Prostate gland (tissue), 2 donors: ENCODE data around the gene FMN2. TPM values are rescaled to one million over a fixed set of nuclear protein-coding genes. Genes with fewer than 3 reads are reported as not detected.

ENCODE experiments used
- DNase-seq: peaks from one replicate; pipeline ENCODE4 v3.0.0-alpha.2; 2019; ENCODE audit warnings: low spot score
- H3K27ac ChIP-seq, 2 donors: fragments of 200-600 bp; sonication (generic); 2 replicates each; pipeline ENCODE4 v1.5.1; 2017 to 2019
- H3K27me3 ChIP-seq: fragments of 200-600 bp; sonication (generic); replicated peaks from 2 replicates; pipeline ENCODE4 v1.5.1; 2019; ENCODE audit not compliant: insufficient read depth
- H3K36me3 ChIP-seq, 2 donors: fragments of 200-600 bp; sonication (generic); 1 replicate in 1 of 2; 2 replicates in 1 of 2; pipeline versions ENCODE4 v1.5.1 to v1.8.1; 2017 to 2019
- H3K4me1 ChIP-seq: fragments of 200-600 bp; sonication (generic); replicated peaks from 2 replicates; pipeline ENCODE4 v1.5.1; 2019
- H3K4me3 ChIP-seq, 2 donors: fragments of 200-600 bp; sonication (generic); 2 replicates each; pipeline ENCODE4 v1.5.1; 2017 to 2019
- H3K9me3 ChIP-seq: fragments of 200-600 bp; sonication (generic); 2 replicates; pipeline ENCODE4 v1.5.1; 2017
- POLR2A ChIP-seq: fragments of 450-650 bp; IDR thresholded peaks from one replicate; pipeline ENCODE4 v1.6.1; 2016; ENCODE audit warnings: antibody characterized with exemption, mild to moderate bottlenecking
- POLR2AphosphoS5 ChIP-seq: sonication (generic); formaldehyde crosslinking; IDR thresholded peaks from one replicate; pipeline ENCODE4 v1.6.1; 2017; ENCODE audit warnings: antibody characterized with exemption
- WGBS: methylation state at CpG from one replicate; pipeline ENCODE4 v1.1.5; 2018; 5-methylcytosine and 5-hydroxymethylcytosine counted together
- intact Hi-C: fragments of 100-400 bp; cut with DNase I; formaldehyde crosslinking; loops from one replicate; pipeline ENCODE4 v1.14.2; 2022
- total RNA-seq, 2 donors: library from RNA; depleted of rRNA; stranded (reverse); fragments of >200 nt; gene quantifications; one replicate each; pipeline ENCODE4 v1.1.0, GENCODE V29; 2016
- TF ChIP-seq, protein P1 (sequence below), 4 experiments: fragments of 200-600 bp in 2 of 4; fragments of 450-650 bp in 2 of 4; sonication (generic) in 2 of 4; IDR thresholded peaks; 1 replicate in 3 of 4; 2 replicates in 1 of 4; pipeline ENCODE4 v1.5.1; 2016 to 2019; ENCODE audit warnings: antibody characterized with exemption in 4 of 4, mild to moderate bottlenecking in 2 of 4, moderate library complexity in 2 of 4

FMN2 gene
- total RNA-seq, 2 donors from 2014 or later = 0.27 to 4.8 TPM

DNA sequence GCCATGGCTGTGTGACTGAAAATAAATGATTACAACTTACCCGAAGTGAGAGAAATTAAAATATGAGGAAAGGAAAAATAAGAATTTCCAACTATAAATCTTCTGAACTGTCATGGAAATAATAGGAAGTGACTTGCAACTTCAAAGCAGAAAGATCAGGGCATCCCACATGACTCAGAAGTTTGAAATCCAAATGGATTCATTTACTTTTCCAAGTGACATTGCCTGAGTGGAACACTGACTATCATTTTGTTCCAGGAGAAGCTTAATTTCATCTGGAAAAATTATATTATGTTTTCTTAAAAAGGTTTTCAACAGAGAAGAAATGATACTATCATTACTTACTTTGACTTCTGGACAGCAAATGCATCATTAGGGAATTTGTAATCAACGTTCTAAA is 409.4 kb downstream of the FMN2 start:
- TF ChIP-seq POLR2A = no peak
- no peak for TF ChIP-seq POLR2AphosphoS5
- TF ChIP-seq, protein P1, sequence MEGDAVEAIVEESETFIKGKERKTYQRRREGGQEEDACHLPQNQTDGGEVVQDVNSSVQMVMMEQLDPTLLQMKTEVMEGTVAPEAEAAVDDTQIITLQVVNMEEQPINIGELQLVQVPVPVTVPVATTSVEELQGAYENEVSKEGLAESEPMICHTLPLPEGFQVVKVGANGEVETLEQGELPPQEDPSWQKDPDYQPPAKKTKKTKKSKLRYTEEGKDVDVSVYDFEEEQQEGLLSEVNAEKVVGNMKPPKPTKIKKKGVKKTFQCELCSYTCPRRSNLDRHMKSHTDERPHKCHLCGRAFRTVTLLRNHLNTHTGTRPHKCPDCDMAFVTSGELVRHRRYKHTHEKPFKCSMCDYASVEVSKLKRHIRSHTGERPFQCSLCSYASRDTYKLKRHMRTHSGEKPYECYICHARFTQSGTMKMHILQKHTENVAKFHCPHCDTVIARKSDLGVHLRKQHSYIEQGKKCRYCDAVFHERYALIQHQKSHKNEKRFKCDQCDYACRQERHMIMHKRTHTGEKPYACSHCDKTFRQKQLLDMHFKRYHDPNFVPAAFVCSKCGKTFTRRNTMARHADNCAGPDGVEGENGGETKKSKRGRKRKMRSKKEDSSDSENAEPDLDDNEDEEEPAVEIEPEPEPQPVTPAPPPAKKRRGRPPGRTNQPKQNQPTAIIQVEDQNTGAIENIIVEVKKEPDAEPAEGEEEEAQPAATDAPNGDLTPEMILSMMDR (IDR thresholded peaks at IDR 0.05) = no peak
- no peaks in the 10 kb centered on the region for H3K9me3 ChIP-seq
- no peak overlapping the region for H3K4me3 ChIP-seq
- intact Hi-C loops = no loop called here
- no peak for DNase-seq
- no peaks in the 10 kb centered on the region for H3K36me3 ChIP-seq
- H3K4me1 ChIP-seq = no peaks in the 10 kb centered on the region
- 63% methylated on average over 2 of the region's 2 CpGs for WGBS
- no peaks in the 10 kb centered on the region for H3K27me3 ChIP-seq
- H3K27ac ChIP-seq = no peak overlapping the region

DNA sequence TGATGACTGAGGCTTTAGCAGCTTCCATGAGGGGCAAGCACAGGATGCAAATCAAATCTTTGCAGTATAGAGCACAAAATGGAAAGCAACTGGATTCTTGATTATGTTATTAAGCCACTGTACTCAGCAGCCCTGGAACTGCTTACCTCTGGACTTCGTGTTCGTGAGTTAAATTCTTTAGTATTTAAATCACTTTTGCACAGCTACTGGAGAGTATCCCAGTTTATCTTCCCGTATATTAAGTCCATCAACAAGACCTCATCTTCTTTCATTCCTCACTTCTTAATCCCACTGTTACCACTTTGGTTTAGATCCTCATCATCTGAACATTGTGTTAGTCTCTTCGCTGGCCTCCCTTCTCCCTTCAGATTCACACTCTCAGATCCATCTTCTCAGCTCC is 411.4 kb downstream of the FMN2 start:
- H3K9me3 ChIP-seq = no peaks in the 10 kb centered on the region
- no peak overlapping the region for H3K4me3 ChIP-seq
- H3K27ac ChIP-seq = no peak overlapping the region
- WGBS = 76% methylated on average over 4 of the region's 4 CpGs
- no peaks in the 10 kb centered on the region for H3K27me3 ChIP-seq
- TF ChIP-seq, protein P1 (IDR thresholded peaks at IDR 0.05) = no peak
- TF ChIP-seq POLR2AphosphoS5 (no peak), POLR2A (no peak)
- no peaks in the 10 kb centered on the region for H3K4me1 ChIP-seq
- intact Hi-C loops = no loop called here
- DNase-seq = no peak
- no peaks in the 10 kb centered on the region for H3K36me3 ChIP-seq

DNA sequence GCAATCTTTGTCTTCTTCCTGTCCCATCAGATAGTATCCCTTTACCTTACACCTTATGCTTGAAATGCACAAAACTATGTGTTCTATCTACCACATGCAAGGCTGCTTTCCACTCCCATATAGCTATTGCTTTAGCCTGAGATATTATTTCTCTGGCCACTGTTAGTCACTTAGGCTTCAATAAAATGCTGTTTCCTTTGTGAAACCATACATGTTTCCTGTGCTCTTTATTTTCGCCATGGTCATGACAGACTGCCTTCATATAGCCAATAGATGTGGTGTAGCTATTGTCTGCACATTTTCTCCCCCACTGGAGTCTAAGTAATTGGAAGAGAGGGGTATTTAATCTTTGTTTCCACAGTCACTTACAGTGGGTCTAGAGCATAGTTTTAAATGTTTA is 411.9 kb downstream of the FMN2 start:
- WGBS = 0% methylated on average over 1 of the region's 1 CpG
- no peak overlapping the region for H3K27ac ChIP-seq
- no peak for DNase-seq
- no peak overlapping the region for H3K4me3 ChIP-seq
- no peaks in the 10 kb centered on the region for H3K27me3 ChIP-seq
- no peaks in the 10 kb centered on the region for H3K36me3 ChIP-seq
- intact Hi-C loops = no loop called here
- no peaks in the 10 kb centered on the region for H3K4me1 ChIP-seq
- no peak for TF ChIP-seq POLR2AphosphoS5
- no peak for TF ChIP-seq POLR2A
- TF ChIP-seq, protein P1 (IDR thresholded peaks at IDR 0.05) = no peak
- no peaks in the 10 kb centered on the region for H3K9me3 ChIP-seq

DNA sequence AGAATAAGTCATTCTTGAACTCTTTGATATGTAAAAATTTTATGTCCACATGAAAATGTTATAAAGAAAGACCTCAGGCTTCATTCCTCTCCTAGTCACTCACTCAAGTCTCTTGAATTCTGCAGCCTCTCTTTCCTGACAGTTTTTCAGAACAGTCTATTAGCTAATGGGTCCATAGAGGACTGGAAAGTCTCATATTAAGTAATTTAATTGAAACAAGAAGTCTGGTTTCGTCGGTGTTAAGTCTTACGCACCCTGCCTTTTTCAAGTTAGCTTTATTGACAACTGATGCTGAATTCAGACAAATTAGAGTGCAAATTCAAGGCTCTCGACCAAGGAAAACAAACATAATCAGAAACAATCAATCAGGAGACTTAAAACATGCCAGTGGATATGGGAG is 414.5 kb downstream of the FMN2 start:
- Histone ChIP-seq H3K4me1 (no peaks in the 10 kb centered on the region), H3K4me3 (no peak overlapping the region), H3K27ac (no peak overlapping the region), H3K36me3 (no peaks in the 10 kb centered on the region), H3K27me3 (no peaks in the 10 kb centered on the region), H3K9me3 (no peaks in the 10 kb centered on the region)
- TF ChIP-seq POLR2A (no peak), POLR2AphosphoS5 (no peak)
- TF ChIP-seq, protein P1 (IDR thresholded peaks at IDR 0.05) = no peak
- 88% methylated on average over 4 of the region's 4 CpGs for WGBS
- intact Hi-C loops = no loop called here
- no peak for DNase-seq

DNA sequence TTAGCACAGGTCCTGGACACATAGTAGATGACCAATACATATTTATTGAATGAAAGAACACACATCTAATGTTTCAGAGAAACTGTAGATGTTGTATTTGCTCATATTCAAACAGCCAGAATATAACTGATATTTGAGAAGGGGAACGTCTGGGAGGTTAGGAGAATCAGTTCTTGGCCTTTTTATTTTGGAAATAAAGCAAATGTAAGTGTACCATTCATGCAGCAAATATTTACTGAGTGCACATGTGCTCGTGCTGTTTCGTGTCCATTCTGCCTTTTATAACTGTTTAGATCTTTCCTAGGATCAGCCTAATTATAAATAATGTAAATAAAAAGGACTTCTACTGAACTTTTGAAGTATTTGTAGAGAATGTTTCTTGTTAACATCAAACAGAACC is 416.5 kb downstream of the FMN2 start:
- Histone ChIP-seq H3K36me3 (no peaks in the 10 kb centered on the region), H3K4me3 (no peak overlapping the region), H3K27me3 (no peaks in the 10 kb centered on the region), H3K4me1 (no peaks in the 10 kb centered on the region), H3K9me3 (no peaks in the 10 kb centered on the region), H3K27ac (no peak overlapping the region)
- intact Hi-C loops = no loop called here
- WGBS = 20% methylated on average over 3 of the region's 3 CpGs
- no peak for DNase-seq
- TF ChIP-seq, protein P1 (IDR thresholded peaks at IDR 0.05) = no peak
- TF ChIP-seq POLR2AphosphoS5 = no peak
